Measurements from ENCODE around the gene COLGALT1. TPM values are rescaled to one million over a fixed set of nuclear protein-coding genes. Genes with fewer than 3 reads are reported as not detected.
A peak's percentile ranks its signal among the peaks of the same experiment; 100 is the strongest.
"Not testable (repeated sequence)": the region's sequence is repeated elsewhere in the genome, so short reads cannot be mapped to it uniquely, and the experiment has no call there.

Gene COLGALT1
- 121 and 122 TPM in 2 replicates for total RNA-seq
- long read RNA-seq, transcript COLGALT1-202 (2 exons, 2,941 nt), result major isoform, 5 of 62 reads
- long read RNA-seq, transcript COLGALT1-201 (12 exons, 3,704 nt), result major isoform, 5 of 62 reads
- long read RNA-seq, partial matches to known transcripts, result 51 of 62 reads
- long read RNA-seq, other reads (novel, unspliced or antisense), result 1 of 62 reads

DNA sequence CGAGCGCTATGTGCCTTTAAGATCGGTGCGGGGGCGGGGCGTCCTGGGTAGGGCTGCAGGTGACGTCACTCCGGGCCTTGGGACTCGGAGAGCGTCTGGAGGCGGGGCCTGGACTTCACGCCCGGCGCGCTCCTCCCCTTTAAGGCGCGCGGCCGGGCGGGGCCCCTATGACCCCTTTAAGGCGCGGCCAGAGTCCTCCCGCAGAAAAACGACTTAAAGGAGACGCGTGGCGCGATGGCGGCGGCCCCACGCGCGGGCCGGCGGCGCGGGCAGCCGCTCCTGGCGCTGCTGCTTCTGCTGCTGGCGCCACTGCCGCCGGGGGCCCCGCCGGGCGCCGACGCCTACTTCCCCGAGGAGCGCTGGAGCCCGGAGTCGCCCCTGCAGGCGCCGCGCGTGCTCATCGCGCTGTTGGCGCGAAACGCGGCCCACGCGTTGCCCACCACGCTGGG lies at the start of gene COLGALT1:
Gene COLGALT1, plus strand, starts transcription at position 170 of the 449 bp plus-strand sequence. Its CDS starts 65 bp downstream, at position 235.
- TF ChIP-seq, protein P1, sequence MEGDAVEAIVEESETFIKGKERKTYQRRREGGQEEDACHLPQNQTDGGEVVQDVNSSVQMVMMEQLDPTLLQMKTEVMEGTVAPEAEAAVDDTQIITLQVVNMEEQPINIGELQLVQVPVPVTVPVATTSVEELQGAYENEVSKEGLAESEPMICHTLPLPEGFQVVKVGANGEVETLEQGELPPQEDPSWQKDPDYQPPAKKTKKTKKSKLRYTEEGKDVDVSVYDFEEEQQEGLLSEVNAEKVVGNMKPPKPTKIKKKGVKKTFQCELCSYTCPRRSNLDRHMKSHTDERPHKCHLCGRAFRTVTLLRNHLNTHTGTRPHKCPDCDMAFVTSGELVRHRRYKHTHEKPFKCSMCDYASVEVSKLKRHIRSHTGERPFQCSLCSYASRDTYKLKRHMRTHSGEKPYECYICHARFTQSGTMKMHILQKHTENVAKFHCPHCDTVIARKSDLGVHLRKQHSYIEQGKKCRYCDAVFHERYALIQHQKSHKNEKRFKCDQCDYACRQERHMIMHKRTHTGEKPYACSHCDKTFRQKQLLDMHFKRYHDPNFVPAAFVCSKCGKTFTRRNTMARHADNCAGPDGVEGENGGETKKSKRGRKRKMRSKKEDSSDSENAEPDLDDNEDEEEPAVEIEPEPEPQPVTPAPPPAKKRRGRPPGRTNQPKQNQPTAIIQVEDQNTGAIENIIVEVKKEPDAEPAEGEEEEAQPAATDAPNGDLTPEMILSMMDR (IDR thresholded peaks at IDR 0.05), result no peak
- peak within 1 kb of the TSS; percentile 52 for H3K27ac Mint-ChIP-seq (ENCODE audit: unreplicated experiment)

DNA sequence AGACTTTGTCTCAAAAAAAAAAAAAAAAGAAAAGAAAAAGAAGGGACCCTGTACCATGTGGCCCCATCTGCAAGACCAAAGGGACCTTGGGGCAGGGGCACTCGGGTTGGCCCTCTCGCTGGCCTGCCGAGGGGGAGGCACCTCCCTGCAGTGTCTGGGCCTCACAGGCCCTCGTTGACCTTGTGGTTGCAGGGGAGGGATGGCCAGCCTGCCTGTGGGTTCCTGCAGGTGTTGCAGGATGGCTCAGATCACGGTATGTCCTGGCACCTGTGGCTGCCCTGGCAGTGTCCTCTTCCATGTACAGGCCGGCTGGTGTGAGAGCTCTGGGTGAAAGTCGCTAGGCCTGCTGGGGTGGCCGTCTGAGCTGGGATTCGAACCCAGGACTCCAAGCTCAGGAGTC lies 48.7 kb upstream of the COLGALT1 start:
- Mint-ChIP-seq H3K9me3 (ENCODE audit: unreplicated experiment) (no peaks in the 10 kb centered on the region), H3K4me3 (ENCODE audit: unreplicated experiment) (no peak overlapping the region), H3K27ac (ENCODE audit: unreplicated experiment) (peak overlapping the region; percentile 23), H3K27me3 (ENCODE audit: unreplicated experiment) (no peaks in the 10 kb centered on the region), H3K4me1 (ENCODE audit: unreplicated experiment) (peaks cover 32% of the 10 kb centered on the region), H3K36me3 (ENCODE audit: unreplicated experiment) (peaks cover 8% of the 10 kb centered on the region)
- DNase-seq (ENCODE audit: extremely low spot score, unreplicated experiment), result no peak
- TF ChIP-seq, protein P1 (IDR thresholded peaks at IDR 0.05), result no peak

More for the DNA sequence above, at the start of gene COLGALT1:
- H3K4me1 Mint-ChIP-seq (ENCODE audit: unreplicated experiment), result peaks cover 22% of the 10 kb centered on the region
- no peaks in the 10 kb centered on the region for H3K27me3 Mint-ChIP-seq (ENCODE audit: unreplicated experiment)
- peak; percentile 98 for DNase-seq (ENCODE audit: extremely low spot score, unreplicated experiment)
- H3K36me3 Mint-ChIP-seq (ENCODE audit: unreplicated experiment), result peaks cover 9% of the 10 kb centered on the region
- peak within 1 kb of the TSS; percentile 80 for H3K4me3 Mint-ChIP-seq (ENCODE audit: unreplicated experiment)
- H3K9me3 Mint-ChIP-seq (ENCODE audit: unreplicated experiment), result no peaks in the 10 kb centered on the region

DNA sequence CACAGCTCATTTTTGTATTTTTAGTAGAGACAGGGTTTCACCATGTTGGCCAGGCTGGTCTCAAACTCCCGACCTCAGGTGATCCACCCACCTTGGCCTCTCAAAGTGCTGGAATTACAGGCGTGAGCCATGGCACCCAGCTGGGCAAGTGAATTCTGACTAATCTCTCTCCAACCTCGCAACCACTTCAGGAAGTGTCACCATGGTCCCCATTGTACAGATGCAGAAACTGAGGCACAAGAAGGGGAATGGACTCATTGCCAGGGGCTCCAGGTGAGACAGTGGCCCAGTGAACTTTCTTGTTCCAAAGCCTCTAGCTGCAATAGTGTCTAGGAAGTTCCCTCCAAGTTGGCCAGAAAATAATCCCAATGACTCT lies 46.9 kb upstream of the COLGALT1 start:
- peak overlapping the region; percentile 98 for H3K27ac Mint-ChIP-seq (ENCODE audit: unreplicated experiment)
- DNase-seq (ENCODE audit: extremely low spot score, unreplicated experiment); H3K27me3 Mint-ChIP-seq (ENCODE audit: unreplicated experiment); H3K36me3 Mint-ChIP-seq (ENCODE audit: unreplicated experiment); H3K9me3 Mint-ChIP-seq (ENCODE audit: unreplicated experiment): not testable (repeated sequence)
- H3K4me3 Mint-ChIP-seq (ENCODE audit: unreplicated experiment), result peak overlapping the region; percentile 56
- peaks cover 41% of the 10 kb centered on the region for H3K4me1 Mint-ChIP-seq (ENCODE audit: unreplicated experiment)

DNA sequence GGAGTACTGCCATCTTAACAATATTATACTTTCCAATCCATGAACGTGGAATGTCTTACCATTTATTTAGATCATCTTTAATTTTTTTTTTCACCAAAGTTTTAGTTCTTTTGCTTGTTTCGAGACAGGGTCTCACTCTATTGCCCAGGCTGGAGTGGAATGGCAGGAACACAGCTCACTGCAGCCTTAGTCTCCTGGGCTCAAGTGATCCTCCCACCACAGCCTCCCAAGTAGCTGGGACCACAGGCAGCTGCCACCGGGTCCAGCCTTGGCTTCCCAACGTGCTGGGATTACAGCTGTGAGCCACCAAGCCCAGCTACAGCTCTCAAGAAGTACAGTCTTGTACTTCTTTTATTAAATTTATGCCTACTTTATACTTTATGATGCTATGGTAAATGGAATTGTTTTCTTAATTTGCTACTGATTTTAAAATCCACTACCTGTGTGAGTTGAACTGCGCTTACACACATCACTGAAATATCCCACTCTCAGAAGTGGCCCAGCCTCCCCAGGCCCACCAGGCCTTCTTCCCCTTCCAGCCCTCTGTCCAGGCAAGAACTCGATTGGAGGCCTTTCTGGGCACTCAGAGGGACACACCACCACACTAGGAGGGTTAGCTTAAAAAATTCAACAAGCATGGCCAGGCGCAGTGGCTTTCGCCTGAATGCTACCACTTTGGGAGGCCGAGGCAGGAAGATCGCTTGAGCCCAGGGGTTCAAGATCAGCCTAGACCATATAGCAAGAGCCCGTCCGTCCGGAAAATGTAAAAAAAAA lies 45.0 kb upstream of the COLGALT1 start:
- Mint-ChIP-seq H3K36me3 (ENCODE audit: unreplicated experiment) (peaks cover 4% of the 10 kb centered on the region), H3K4me3 (ENCODE audit: unreplicated experiment) (peak overlapping the region; percentile 96), H3K9me3 (ENCODE audit: unreplicated experiment) (no peaks in the 10 kb centered on the region), H3K27ac (ENCODE audit: unreplicated experiment) (peak overlapping the region; percentile 99), H3K27me3 (ENCODE audit: unreplicated experiment) (no peaks in the 10 kb centered on the region), H3K4me1 (ENCODE audit: unreplicated experiment) (peaks cover 41% of the 10 kb centered on the region)
- DNase-seq (ENCODE audit: extremely low spot score, unreplicated experiment), result no peak
- TF ChIP-seq, protein P1 (IDR thresholded peaks at IDR 0.05), result no peak

DNA sequence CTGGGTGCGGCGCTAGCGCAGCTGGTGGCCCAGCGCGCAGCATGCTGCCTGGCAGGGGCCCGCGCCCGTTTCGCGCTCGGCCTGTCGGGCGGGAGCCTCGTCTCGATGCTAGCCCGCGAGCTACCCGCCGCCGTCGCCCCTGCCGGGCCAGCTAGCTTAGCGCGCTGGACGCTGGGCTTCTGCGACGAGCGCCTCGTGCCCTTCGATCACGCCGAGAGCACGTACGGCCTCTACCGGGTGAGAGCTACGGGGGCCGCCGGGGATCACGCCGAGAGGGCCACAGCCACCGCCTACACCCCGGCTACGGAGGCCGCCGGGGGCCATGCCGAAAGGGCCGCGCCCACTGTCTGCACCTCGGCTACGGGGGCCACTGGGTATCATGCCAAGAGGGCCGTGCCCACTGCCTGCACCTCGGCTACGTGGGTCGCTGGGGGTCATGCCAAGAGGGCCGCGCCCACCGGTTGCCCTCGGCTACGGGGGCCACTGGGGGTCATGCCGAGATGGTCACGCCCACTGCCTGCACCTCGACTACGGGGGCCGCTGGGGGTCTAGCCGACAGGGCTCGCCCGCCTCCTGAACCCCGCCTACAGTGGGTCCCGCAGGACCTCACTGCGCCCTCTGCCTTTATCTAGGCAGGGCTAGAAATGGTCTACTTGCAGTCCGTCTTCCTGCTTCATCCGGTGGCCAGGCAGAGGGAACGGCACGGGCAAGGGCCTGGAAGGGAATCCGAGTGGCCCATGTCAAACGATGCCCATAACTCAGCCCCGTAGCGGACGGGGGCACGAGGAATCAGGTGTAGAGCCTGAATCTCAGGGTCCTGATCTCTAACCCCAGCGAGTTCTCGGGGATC lies 43.5 kb upstream of the COLGALT1 start:
- TF ChIP-seq, protein P1 (IDR thresholded peaks at IDR 0.05), result peak; percentile 28
- Mint-ChIP-seq H3K4me1 (ENCODE audit: unreplicated experiment) (peaks cover 41% of the 10 kb centered on the region), H3K27ac (ENCODE audit: unreplicated experiment) (peak overlapping the region; percentile 99), H3K27me3 (ENCODE audit: unreplicated experiment) (no peaks in the 10 kb centered on the region), H3K4me3 (ENCODE audit: unreplicated experiment) (peak overlapping the region; percentile 96), H3K9me3 (ENCODE audit: unreplicated experiment) (no peaks in the 10 kb centered on the region), H3K36me3 (ENCODE audit: unreplicated experiment) (peaks cover 10% of the 10 kb centered on the region)
- DNase-seq (ENCODE audit: extremely low spot score, unreplicated experiment), result peak; percentile 93
